Aorta (tissue), 5 donors: ENCODE data around the gene ASRGL1. TPM values are rescaled to one million over a fixed set of nuclear protein-coding genes. Genes with fewer than 3 reads are reported as not detected.

Experiments used
- ATAC-seq: fragments of 200-7000 bp; cut with Tn5 transposase; one replicate; pipeline ENCODE4 v1.9.1; 2022; ENCODE audit warnings: moderate library complexity; ENCODE audit not compliant: low FRiP score
- DNase-seq, 2 donors: peaks; one replicate each; pipeline ENCODE4 v3.0.0-alpha.2; 2020
- H3K27ac ChIP-seq, 2 donors: one replicate each; pipeline ENCODE4 v1.5.1; 2013; ENCODE audit warnings: low read length in 2 of 2, mild to moderate bottlenecking in 2 of 2, moderate library complexity in 2 of 2, control low read depth in 1 of 2, inconsistent platforms in 1 of 2, low read depth in 1 of 2
- H3K27me3 ChIP-seq, 2 donors: one replicate each; pipeline ENCODE4 v1.6.1; 2013; ENCODE audit warnings: control low read depth in 1 of 2, low read length in 1 of 2, mild to moderate bottlenecking in 1 of 2, moderate library complexity in 1 of 2; ENCODE audit not compliant: insufficient read depth in 2 of 2, control insufficient read depth in 1 of 2
- H3K36me3 ChIP-seq, 2 donors: one replicate each; pipeline ENCODE4 v1.6.1; 2013; ENCODE audit warnings: control low read depth in 1 of 2, low read length in 1 of 2, mild to moderate bottlenecking in 1 of 2; ENCODE audit not compliant: insufficient read depth in 2 of 2, control insufficient read depth in 1 of 2
- H3K4me1 ChIP-seq, 2 donors: one replicate each; pipeline ENCODE4 v1.6.1; 2013; ENCODE audit warnings: low read length in 2 of 2, control low read depth in 1 of 2, mild to moderate bottlenecking in 1 of 2, moderate library complexity in 1 of 2; ENCODE audit not compliant: insufficient read depth in 2 of 2, control insufficient read depth in 1 of 2
- H3K4me3 ChIP-seq, 2 donors: one replicate each; pipeline ENCODE4 v1.5.1; 2013; ENCODE audit warnings: low read length in 2 of 2, control low read depth in 1 of 2, mild to moderate bottlenecking in 1 of 2
- H3K9me3 ChIP-seq: one replicate; pipeline ENCODE4 v1.6.1; 2013; ENCODE audit warnings: mild to moderate bottlenecking, low read length; ENCODE audit not compliant: control insufficient read depth
- WGBS, 2 donors: extraction: QIAGEN DNeasy Blood & Tissue Kit; methylation state at CpG; one replicate each; pipeline ENCODE4 v1.1.7; 2013; 5-methylcytosine and 5-hydroxymethylcytosine counted together
- intact Hi-C, 2 donors: fragments of 100-400 bp; cut with DNase I; formaldehyde crosslinking; loops; one replicate each; pipeline versions ENCODE4 v1.14.2 to v1.15.0; 2022
- polyA plus RNA-seq, 2 donors: library from polyadenylated mRNA; stranded (reverse); fragments of 200-250 nt; gene quantifications; one replicate each; pipeline ENCODE4 v1.2.3, GENCODE V29; 2013
- total RNA-seq, 2 donors: library from RNA; stranded (reverse); fragmentation: NEBNext Ultra II Directional; extraction: Animal tissue kit (Norgen Biotek cat#: 25700); gene quantifications; one replicate each; pipeline ENCODE4 v1.2.1, GENCODE V29; 2021
- donor health status: healthy with polysubstance abuse.
- donor health status: Bipolar disorder and iron deficiency.
- donor health status: DM: no; HTN: no; CAD: no.
- donor health status: DM: no; HTN: no; CAD: no.
- donor health status: DM: yes; HTN: yes; CAD: no.

ASRGL1 gene
- total and polyA plus RNA-seq, 4 donors, result 3.0 to 10.8 (median 5.8) TPM

- WGBS, 2 donors, result 70 to 79% methylated on average over 4 of the region's 4 CpGs
- Histone ChIP-seq H3K27me3 (no peaks in the 10 kb centered on the region), H3K4me1 (peaks cover 0 to 5% of the 10 kb centered on the region in 2 donors), H3K27ac (no peak overlapping the region), H3K4me3 (no peak overlapping the region), H3K9me3 (no peaks in the 10 kb centered on the region), H3K36me3 (no peaks in the 10 kb centered on the region)
- ATAC-seq, result no peak
- DNase-seq, result no peak
- intact Hi-C loops, result no loop called here
Measured at GRCh38 chr11:62406034-62406433, 68.8 kb downstream of the ASRGL1 start.

- intact Hi-C loops, result no loop called here
Measured at GRCh38 chr11:62409831-62410230, 72.6 kb downstream of the ASRGL1 start.

GRCh38 chr11:62410972-62411371 lies 73.7 kb downstream of the ASRGL1 start:
- H3K27ac ChIP-seq, result no peak overlapping the region
- H3K36me3 ChIP-seq, result no peaks in the 10 kb centered on the region
- no peaks in the 10 kb centered on the region for H3K4me1 ChIP-seq
- no peak overlapping the region for H3K4me3 ChIP-seq
- no peak for DNase-seq
- intact Hi-C loops, result no loop called here
- no peaks in the 10 kb centered on the region for H3K9me3 ChIP-seq
- WGBS, 2 donors, result 80 to 87% methylated on average over 8 of the region's 8 CpGs
- no peaks in the 10 kb centered on the region for H3K27me3 ChIP-seq
- no peak for ATAC-seq

More at GRCh38 chr11:62409831-62410230, 72.6 kb downstream of the ASRGL1 start:
- Histone ChIP-seq H3K27ac (no peak overlapping the region), H3K4me3 (no peak overlapping the region), H3K27me3 (no peaks in the 10 kb centered on the region), H3K4me1 (no peaks in the 10 kb centered on the region), H3K36me3 (no peaks in the 10 kb centered on the region), H3K9me3 (no peaks in the 10 kb centered on the region)
- ATAC-seq (no peak), DNase-seq (no peak)
- 90 to 94% methylated on average over 8 of the region's 8 CpGs for WGBS, 2 donors

GRCh38 chr11:62411524-62411923 lies 74.3 kb downstream of the ASRGL1 start:
- ATAC-seq (no peak), DNase-seq (no peak)
- intact Hi-C loops, result no loop called here
- H3K27ac ChIP-seq, result no peak overlapping the region
- 87% methylated on average over 5 of the region's 5 CpGs for WGBS, 2 donors
- no peaks in the 10 kb centered on the region for H3K36me3 ChIP-seq
- no peaks in the 10 kb centered on the region for H3K9me3 ChIP-seq
- no peak overlapping the region for H3K4me3 ChIP-seq
- H3K4me1 ChIP-seq, result no peaks in the 10 kb centered on the region
- no peaks in the 10 kb centered on the region for H3K27me3 ChIP-seq

GRCh38 chr11:62413060-62413696 lies 75.9 kb downstream of the ASRGL1 start:
- Histone ChIP-seq H3K27ac (no peak overlapping the region), H3K4me1 (no peaks in the 10 kb centered on the region), H3K36me3 (no peaks in the 10 kb centered on the region), H3K4me3 (no peak overlapping the region), H3K9me3 (no peaks in the 10 kb centered on the region), H3K27me3 (no peaks in the 10 kb centered on the region)
- DNase-seq, result no peak
- ATAC-seq, result no peak
- intact Hi-C loops, result no loop called here
- 79 to 84% methylated on average over 8 of the region's 8 CpGs for WGBS, 2 donors

- no peaks in the 10 kb centered on the region for H3K27me3 ChIP-seq
- WGBS, 2 donors, result 90 to 91% methylated on average over 12 of the region's 12 CpGs
- ATAC-seq (no peak), DNase-seq (no peak)
- H3K36me3 ChIP-seq, result no peaks in the 10 kb centered on the region
- H3K27ac ChIP-seq, result no peak overlapping the region
- no peaks in the 10 kb centered on the region for H3K9me3 ChIP-seq
- intact Hi-C loops, result no loop called here
- H3K4me3 ChIP-seq, result no peak overlapping the region
- H3K4me1 ChIP-seq, result no peaks in the 10 kb centered on the region
Measured at GRCh38 chr11:62416596-62416995, 79.3 kb downstream of the ASRGL1 start.

- Histone ChIP-seq H3K27me3 (no peaks in the 10 kb centered on the region), H3K36me3 (no peaks in the 10 kb centered on the region), H3K27ac (no peak overlapping the region), H3K4me1 (no peaks in the 10 kb centered on the region), H3K4me3 (no peak overlapping the region), H3K9me3 (no peaks in the 10 kb centered on the region)
- 89 to 93% methylated on average over 5 of the region's 5 CpGs for WGBS, 2 donors
- ATAC-seq (no peak), DNase-seq (no peak)
- intact Hi-C loops, result no loop called here
Measured at GRCh38 chr11:62418136-62418535, 80.9 kb downstream of the ASRGL1 start.

- no peaks in the 10 kb centered on the region for H3K27me3 ChIP-seq
- DNase-seq (no peak), ATAC-seq (no peak)
- no peaks in the 10 kb centered on the region for H3K36me3 ChIP-seq
- intact Hi-C loops, result no loop called here
- H3K27ac ChIP-seq, result no peak within 1 kb of the TSS
- no peaks in the 10 kb centered on the region for H3K4me1 ChIP-seq
- no peak within 1 kb of the TSS for H3K4me3 ChIP-seq
- 83 to 88% methylated on average over 4 of the region's 4 CpGs for WGBS, 2 donors
- H3K9me3 ChIP-seq, result no peaks in the 10 kb centered on the region
Measured at GRCh38 chr11:62418733-62419132, 81.5 kb downstream of the ASRGL1 start, which contains the start of gene SCGB1A1. SCGB1A1 (plus strand) TSS chr11:62419033; CDS start chr11:62419096, 63 bp downstream.

- H3K4me1 ChIP-seq, result no peaks in the 10 kb centered on the region
- H3K27ac ChIP-seq, result no peak overlapping the region
- 31 to 38% methylated on average over 5 of the region's 5 CpGs for WGBS, 2 donors
- no peaks in the 10 kb centered on the region for H3K36me3 ChIP-seq
- no peak for DNase-seq
- intact Hi-C loops, result no loop called here
- no peaks in the 10 kb centered on the region for H3K9me3 ChIP-seq
- no peaks in the 10 kb centered on the region for H3K27me3 ChIP-seq
- ATAC-seq, result no peak
- no peak overlapping the region for H3K4me3 ChIP-seq
Measured at GRCh38 chr11:62419314-62419929, 82.2 kb downstream of the ASRGL1 start.
